AG09309 (cell line): ENCODE measurements around the gene HRCT1.
A peak's percentile ranks its signal among the peaks of the same experiment; 100 is the strongest.

ENCODE experiments used
- DNase-seq: peaks from one replicate; pipeline ENCODE4 v3.0.0-alpha.2; 2010; ENCODE audit warnings: low read depth
- H3K4me3 ChIP-seq: 2 replicates; pipeline ENCODE4 v1.5.1; 2011; ENCODE audit warnings: mild to moderate bottlenecking, low read depth, low read length, moderate library complexity; ENCODE audit not compliant: control insufficient read depth
- TF ChIP-seq, protein P1 (sequence below): IDR thresholded peaks from 2 replicates; pipeline ENCODE4 v1.5.1; 2011; ENCODE audit warnings: mild to moderate bottlenecking, low read depth, low read length, inconsistent platforms; ENCODE audit not compliant: insufficient read depth, control insufficient read depth; ENCODE audit errors: missing control alignments

The HRCT1 gene

GRCh38 chr9:35948451-35948850, 42.4 kb downstream of the HRCT1 start:
- DNase-seq = no peak
- no peak overlapping the region for H3K4me3 ChIP-seq
- TF ChIP-seq, protein P1, sequence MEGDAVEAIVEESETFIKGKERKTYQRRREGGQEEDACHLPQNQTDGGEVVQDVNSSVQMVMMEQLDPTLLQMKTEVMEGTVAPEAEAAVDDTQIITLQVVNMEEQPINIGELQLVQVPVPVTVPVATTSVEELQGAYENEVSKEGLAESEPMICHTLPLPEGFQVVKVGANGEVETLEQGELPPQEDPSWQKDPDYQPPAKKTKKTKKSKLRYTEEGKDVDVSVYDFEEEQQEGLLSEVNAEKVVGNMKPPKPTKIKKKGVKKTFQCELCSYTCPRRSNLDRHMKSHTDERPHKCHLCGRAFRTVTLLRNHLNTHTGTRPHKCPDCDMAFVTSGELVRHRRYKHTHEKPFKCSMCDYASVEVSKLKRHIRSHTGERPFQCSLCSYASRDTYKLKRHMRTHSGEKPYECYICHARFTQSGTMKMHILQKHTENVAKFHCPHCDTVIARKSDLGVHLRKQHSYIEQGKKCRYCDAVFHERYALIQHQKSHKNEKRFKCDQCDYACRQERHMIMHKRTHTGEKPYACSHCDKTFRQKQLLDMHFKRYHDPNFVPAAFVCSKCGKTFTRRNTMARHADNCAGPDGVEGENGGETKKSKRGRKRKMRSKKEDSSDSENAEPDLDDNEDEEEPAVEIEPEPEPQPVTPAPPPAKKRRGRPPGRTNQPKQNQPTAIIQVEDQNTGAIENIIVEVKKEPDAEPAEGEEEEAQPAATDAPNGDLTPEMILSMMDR = no peak

GRCh38 chr9:35948901-35949318, 42.9 kb downstream of the HRCT1 start:
- DNase-seq = no peak
- H3K4me3 ChIP-seq = no peak overlapping the region
- TF ChIP-seq, protein P1 = no peak

- TF ChIP-seq, protein P1 = no peak
- no peak overlapping the region for H3K4me3 ChIP-seq
- no peak for DNase-seq
Measured at GRCh38 chr9:35951736-35952135, 45.7 kb downstream of the HRCT1 start.

DNA sequence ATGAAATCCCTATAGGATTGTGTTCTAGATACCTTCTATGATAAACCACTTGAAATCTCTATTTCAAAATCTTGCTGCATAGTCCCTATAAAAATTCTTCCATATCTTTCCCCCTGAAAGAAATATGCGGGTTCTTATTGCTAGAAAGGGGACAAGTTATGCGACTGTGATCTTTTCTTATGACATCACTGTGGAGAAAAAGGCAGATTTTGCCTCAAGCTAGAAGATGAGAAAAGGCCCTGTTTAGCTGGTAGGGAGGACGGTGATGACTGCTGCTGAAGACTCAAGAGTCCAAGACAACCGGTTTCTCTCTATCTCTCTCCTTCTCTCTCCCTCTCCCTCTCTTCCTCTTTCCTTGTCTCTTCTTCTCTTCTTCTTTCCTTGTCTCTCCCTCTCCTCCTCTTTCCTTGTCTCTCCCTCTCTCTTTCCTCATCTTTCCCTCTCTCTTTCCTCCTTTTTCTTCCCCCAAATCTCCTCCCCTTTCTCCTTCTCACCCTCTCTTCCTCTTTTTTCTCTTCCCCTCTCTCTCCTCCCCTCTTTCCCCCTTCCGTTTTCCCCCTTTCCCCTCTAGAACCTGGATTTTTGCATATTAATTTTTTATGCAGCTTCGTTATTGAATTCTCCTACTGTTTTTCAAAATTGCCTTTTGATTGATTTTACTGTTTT, 46.7 kb downstream of the HRCT1 start:
- H3K4me3 ChIP-seq = no peak overlapping the region
- DNase-seq = no peak
- TF ChIP-seq, protein P1 = no peak

GRCh38 chr9:35954942-35955546, 49.0 kb downstream of the HRCT1 start:
- TF ChIP-seq, protein P1 = peak; percentile 84
- no peak overlapping the region for H3K4me3 ChIP-seq
- peak; percentile 59 for DNase-seq

- TF ChIP-seq, protein P1 = no peak
- DNase-seq = no peak
Measured at GRCh38 chr9:35956651-35957050, 50.6 kb downstream of the HRCT1 start.

More at GRCh38 chr9:35956651-35957050, 50.6 kb downstream of the HRCT1 start:
- H3K4me3 ChIP-seq = no peak overlapping the region
